AG20443 (cell line): Measurements from ENCODE around the gene HOXC11.

Experiments used
- DNase-seq: peaks from one replicate; pipeline ENCODE4 v3.0.0; 2012; ENCODE audit warnings: low spot score, mixed read lengths

The HOXC11 gene

DNA sequence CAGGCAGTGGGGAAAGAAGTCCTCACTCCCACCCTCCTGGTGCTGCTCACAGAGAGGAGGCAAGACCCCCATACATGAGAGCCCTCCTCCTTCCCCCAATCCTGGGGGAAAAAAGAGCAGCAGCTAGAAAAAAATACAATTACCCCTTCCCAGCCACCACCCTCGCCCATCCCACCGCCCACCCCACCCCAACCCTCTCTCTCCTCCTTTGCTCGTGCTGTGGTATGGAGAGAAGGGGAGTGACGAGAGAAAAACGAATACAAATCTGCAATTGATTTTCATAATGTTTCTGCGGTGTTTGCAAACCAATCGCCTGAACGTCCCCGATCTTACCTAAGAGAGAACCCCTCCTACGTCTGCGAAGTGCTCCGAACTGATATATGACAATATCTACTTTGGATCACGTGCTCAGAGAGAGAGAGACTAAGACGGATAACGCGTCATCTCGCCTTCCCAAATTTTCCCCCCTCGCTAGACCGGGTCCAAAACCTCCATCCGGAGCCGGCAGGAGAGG lies at the start of gene HOXC11:
TSS of gene HOXC11 (plus strand) at position 405 of the 514 bp plus-strand sequence. CDS start 116 bp downstream, outside the sequence.
- no peak for DNase-seq

DNA sequence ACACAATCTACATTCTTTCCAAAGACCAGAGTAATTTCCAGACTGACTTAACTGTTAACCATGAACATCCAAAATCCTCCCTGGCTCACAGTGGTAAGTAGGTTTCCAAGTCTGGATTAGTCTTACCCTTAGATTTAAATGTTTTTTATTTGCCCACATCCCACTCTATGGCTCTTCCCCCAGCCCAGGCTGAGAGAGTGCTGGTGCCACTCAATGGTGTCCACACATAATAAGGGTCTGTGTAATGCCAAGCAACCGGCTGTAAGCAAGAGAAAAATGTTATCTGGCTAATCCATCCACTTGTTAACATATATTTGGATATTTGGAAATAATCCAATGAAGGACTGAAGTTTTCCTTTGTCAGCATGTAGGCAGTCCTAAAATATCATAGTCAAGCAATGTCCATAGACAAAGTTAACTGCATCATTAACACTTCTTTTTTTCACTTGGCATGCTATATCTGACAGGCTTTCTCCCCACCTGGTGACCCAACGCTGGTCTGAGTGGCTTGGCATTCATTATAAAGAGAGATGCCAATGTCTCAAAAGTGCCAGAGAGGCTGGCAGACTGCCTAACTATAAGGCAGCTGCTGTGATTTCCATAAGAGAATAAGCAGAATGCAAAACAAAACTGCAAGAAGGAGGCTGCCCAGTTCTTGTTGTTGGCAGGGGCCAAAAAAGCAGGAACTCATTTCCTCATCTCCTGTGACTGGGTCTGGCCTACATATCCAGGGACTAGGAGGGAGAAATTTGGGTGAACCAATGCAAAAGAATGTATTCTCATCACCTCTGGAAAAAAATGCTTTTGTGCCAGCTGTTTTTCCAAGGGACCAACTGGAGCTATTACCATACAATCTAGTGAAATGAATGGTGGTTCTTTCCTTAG lies 48.2 kb upstream of the HOXC11 start:
- DNase-seq, result no peak

- no peak for DNase-seq
Observed at GRCh38 chr12:53927220-53928029, 45.5 kb upstream of the HOXC11 start.

GRCh38 chr12:53928054-53928835 lies 44.7 kb upstream of the HOXC11 start:
- no peak for DNase-seq

DNA sequence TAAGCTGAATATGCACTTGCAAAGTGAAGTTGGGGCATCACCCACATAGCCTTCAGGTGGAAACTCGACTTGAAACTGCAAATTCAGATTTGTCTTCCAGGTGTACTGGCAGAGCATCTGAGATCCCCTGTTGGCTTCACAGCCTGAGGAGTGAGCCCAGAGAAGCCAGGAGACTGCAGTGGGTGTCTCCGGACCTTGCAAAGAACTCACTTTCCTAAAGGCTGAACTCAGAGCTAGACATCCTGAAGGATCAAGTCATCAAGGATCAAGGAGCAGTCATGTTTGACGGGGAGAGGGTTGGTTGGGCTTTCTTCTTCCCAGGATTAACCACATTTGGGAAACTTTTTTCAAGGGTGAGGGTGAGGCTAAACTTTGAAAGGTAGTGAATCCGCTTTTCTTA lies 43.4 kb upstream of the HOXC11 start:
- DNase-seq, result no peak

- DNase-seq, result no peak
Observed at GRCh38 chr12:53930591-53931255, 42.2 kb upstream of the HOXC11 start.

DNA sequence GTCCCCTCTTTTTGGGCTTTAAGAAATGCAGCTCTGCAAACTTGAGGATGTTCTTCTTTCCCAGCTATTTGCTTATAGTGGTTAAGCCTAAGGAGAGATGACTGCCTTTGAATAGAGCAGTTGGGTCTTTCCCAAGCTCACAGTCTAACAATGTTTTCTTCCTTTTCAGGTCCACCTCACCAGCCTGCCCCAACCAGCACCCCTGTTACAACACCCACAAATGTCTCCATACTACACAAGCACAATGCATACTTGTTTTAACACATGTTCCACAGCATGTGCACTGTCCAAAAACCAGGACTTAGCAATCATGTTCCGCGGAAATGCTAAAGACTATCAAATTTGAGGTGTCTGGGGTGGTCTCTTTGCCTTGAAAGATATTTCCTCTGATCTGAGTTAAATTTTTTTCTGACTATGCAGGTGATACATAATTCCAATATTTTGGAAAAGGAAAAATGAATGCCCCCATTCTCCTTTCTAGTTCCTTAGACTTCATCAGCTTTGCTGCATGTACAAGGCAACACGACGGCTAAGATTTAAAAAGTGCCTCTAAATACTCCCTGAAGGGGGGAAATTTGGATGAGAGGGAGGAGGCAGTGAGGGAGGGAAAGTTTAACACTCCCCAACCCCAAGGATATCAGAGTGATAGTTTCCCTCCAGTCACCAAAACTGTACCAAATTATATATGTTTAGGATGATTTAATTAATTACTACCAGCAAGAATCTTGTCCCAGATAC lies 40.9 kb upstream of the HOXC11 start:
- no peak for DNase-seq

- no peak for DNase-seq
Observed at GRCh38 chr12:53932915-53933314, 40.0 kb upstream of the HOXC11 start.

DNA sequence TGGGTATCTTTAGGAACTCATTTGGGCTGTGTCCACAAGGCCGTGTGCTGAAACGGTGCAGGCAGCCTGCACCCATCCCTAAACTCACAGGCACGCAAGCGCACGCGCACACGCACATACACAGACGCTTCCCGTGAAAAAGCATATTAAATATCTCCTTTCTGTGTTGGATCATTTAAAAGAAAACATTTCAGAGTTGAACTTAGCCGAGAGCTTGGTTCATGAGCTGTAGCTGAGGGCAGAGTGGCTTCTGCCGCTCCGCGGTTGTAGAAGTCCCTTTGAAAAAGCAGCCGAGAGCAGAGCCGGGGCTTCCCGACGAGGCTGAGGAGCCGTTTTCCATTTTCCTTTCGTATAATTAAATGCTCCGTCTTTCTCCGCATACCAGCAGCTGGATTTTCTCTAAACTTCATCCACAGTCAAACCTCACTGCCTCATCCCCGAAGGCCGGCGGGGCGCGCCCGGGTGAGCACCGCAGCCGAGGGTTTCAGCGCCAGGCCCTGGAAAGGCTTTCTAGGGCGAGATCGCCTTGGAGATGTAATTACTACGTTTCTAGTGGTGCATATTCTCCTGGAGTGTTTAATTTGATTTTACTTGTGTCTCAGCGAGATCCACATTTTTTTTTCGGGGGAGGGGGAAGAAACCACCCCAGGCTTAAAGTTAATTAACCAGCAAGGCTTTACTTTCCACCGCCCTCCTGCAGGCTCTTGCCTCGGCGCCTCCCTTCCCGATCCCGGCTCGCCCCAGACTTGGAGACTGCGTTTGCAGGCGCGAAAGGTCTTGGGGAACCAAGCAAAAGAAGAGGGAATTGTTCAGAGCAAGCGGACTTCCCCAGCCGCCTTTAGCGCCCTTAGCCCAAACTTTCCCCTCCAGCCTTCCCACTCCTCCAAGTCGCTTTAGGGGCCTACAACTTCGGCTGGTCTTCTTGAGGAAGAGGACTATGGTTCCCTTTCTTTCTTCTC lies 37.3 kb upstream of the HOXC11 start:
- no peak for DNase-seq

DNA sequence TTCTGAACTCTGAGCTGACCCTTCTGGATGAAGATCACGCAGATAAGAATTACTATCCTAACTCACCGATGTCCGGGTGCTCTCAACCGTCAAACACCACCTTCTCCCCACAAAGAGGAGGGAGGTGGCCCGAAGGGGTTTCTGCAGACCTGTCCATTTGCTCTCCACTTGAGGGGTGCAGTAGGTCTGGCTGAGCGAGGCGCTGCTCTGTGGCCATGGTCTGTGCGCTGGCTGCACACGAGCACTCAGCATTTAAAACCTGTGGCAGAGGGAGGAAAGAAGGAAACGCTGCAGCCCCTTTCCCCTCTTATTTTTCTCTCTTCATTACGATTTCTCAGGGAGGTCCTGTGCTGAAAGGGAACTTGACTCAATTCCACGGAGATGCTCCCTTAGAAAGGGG lies 35.8 kb upstream of the HOXC11 start:
- DNase-seq, result no peak

DNA sequence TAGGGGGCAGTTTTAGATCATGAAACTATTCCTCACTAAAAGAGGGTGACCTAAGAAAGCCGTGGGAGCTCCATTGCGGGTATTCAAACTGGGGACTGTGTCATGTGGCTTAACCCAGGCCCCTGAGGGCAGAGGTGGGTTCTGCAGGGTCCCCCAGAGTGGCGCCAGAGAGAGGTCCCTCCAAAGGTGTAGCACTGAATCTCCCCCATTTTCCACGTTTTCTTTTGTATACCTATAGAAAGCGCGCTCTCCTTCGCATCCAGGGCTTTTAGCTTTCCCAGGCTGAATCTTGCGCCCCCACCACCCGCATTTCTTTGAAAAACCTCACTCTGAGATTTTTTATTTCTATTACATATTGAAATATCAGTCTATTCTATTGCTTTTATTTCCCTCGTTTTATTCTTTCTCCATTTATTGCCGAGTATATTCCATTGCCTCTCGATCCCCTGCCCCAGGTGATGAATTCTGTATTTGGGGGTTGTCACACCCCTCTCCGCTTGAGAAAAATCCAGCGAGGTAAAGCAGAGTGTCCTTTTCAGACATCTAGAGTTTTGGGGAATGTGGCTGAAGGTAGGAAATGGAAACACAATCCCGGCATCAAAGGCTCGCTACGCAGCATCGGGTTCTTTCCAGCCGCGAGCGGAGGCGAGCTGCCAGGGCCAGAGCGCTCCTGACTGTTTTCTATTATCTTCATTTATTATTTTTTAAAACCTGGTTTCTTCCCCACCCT lies 35.2 kb upstream of the HOXC11 start:
- DNase-seq, result no peak

GRCh38 chr12:53938326-53939140 lies 34.4 kb upstream of the HOXC11 start, which contains the start of gene HOXC13:
HOXC13 (plus strand) TSS chr12:53938831; CDS start chr12:53938907, 76 bp downstream.
- DNase-seq, result peak; percentile 57

GRCh38 chr12:53939141-53940108 lies 33.5 kb upstream of the HOXC11 start:
- peak; percentile 82 for DNase-seq

DNA sequence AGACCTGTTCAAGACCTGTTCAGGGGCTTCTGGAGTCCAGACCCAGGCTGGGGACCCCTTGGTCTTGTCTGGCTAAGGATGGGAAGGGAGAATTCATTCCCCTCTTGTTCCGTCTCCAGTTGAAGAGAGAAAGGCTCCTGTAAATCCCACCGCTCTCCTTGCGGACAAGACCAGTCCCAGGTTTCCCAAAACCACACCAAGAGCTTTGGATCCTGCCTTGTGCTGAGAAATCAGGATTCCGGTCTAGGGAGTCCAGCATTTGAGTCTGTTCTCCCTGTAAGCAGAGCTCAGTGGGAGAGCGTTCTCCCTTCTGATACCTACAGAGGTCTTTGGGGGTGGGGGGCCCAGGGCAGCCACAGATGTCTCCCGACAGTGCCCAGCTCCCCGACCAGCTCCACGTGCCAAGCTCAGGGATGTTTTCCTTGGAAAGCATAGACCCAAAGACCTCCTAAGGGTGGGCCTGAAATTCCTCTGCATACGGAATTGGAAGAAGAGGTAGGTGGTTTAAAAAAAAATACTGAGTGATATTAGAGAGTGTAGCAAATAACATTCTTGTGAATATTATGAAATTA lies 32.4 kb upstream of the HOXC11 start:
- no peak for DNase-seq

- no peak for DNase-seq
Observed at GRCh38 chr12:53941187-53941586, 31.7 kb upstream of the HOXC11 start.

DNA sequence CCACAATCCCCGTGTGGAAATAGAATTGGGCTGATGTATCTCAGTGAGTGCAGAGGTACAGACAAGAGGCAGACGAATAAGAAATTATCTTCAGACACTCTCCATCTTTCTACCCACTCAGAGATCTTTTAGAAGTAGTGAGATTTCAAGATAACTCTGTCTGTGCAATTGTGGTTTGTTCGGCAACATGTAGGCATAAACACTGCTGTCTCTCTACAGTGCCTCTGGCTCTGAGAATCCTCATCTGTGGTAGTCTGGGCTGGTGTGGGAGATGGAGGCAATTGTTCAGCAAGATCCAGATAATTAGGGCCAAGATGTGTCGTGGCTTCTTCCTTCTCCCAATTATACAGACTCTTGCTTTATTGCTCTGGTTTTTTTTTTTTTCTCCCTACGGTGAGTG lies 31.2 kb upstream of the HOXC11 start:
- DNase-seq, result no peak
